DOHH2 (cell line): Measurements from ENCODE around the gene VPS45.

Source experiments
- EZH2phosphoT487 ChIP-seq: fragments of 200-600 bp; sonication (generic); IDR thresholded peaks from 2 replicates; pipeline ENCODE4 v1.6.1; 2017; ENCODE audit warnings: borderline replicate concordance, mild to moderate bottlenecking, antibody characterized with exemption, low read length, moderate library complexity, mixed read lengths
- TF ChIP-seq, protein P1 (sequence below): fragments of 200-600 bp; sonication (generic); IDR thresholded peaks from one replicate; pipeline ENCODE4 v1.5.1; 2014; ENCODE audit warnings: antibody characterized with exemption, mild to moderate bottlenecking, low read depth, low read length; ENCODE audit not compliant: poor library complexity, severe bottlenecking

DNA sequence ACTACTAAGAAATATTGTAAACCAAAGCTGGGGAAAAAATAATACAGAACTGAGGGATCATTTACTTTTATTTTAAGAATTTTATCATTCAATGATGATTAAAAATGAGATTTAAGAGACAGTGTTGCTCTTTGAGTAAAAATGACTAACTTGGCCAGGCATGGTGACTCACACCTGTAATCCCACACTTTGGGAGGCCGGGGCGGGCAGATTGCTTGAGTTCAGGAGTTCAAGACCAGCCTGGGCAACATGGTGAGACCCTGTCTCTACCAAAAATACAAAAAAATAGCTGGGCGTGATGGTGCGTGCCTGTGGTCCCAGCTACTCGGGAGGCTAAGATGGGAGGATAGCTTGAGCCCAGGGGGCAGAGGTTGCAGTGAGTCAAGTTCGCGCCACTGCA, 60.3 kb downstream of the VPS45 start:
- TF ChIP-seq, protein P1, sequence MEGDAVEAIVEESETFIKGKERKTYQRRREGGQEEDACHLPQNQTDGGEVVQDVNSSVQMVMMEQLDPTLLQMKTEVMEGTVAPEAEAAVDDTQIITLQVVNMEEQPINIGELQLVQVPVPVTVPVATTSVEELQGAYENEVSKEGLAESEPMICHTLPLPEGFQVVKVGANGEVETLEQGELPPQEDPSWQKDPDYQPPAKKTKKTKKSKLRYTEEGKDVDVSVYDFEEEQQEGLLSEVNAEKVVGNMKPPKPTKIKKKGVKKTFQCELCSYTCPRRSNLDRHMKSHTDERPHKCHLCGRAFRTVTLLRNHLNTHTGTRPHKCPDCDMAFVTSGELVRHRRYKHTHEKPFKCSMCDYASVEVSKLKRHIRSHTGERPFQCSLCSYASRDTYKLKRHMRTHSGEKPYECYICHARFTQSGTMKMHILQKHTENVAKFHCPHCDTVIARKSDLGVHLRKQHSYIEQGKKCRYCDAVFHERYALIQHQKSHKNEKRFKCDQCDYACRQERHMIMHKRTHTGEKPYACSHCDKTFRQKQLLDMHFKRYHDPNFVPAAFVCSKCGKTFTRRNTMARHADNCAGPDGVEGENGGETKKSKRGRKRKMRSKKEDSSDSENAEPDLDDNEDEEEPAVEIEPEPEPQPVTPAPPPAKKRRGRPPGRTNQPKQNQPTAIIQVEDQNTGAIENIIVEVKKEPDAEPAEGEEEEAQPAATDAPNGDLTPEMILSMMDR = no peak
- no peak for TF ChIP-seq EZH2phosphoT487
